Cardiac muscle cell (in vitro differentiated cells and primary cell): ENCODE results near the gene ARRDC3. TPM values are rescaled to one million over a fixed set of nuclear protein-coding genes. Genes with fewer than 3 reads are reported as not detected.
"Not testable (repeated sequence)": the region's sequence is repeated elsewhere in the genome, so short reads cannot be mapped to it uniquely, and the experiment has no call there.

Source experiments
- DNase-seq, 2 donors: peaks; one replicate each; pipeline versions ENCODE4 v3.0.0 to v3.0.0-alpha.2; 2010 to 2017; ENCODE audit warnings: low read depth in 1 of 2, low spot score in 1 of 2
- H3K27ac ChIP-seq: fragments of 200-600 bp; sonication (generic); 2 replicates; pipeline ENCODE4 v1.5.1; 2016
- H3K27me3 ChIP-seq: fragments of 200-600 bp; sonication (generic); 2 replicates; pipeline ENCODE4 v1.6.0; 2016; ENCODE audit warnings: control low read depth
- H3K36me3 ChIP-seq: fragments of 200-600 bp; sonication (generic); 2 replicates; pipeline ENCODE4 v1.5.1; 2016; ENCODE audit warnings: control low read depth
- H3K4me1 ChIP-seq: fragments of 200-600 bp; sonication (generic); 2 replicates; pipeline ENCODE4 v1.8.1; 2017; ENCODE audit warnings: low read depth, mild to moderate bottlenecking, mixed run types
- H3K4me3 ChIP-seq: fragments of 200-600 bp; sonication (generic); 2 replicates; pipeline ENCODE4 v1.5.1; 2016; ENCODE audit warnings: mild to moderate bottlenecking
- H3K9me3 ChIP-seq: fragments of 200-600 bp; sonication (generic); 2 replicates; pipeline ENCODE4 v1.5.1; 2017; ENCODE audit warnings: low read depth, mild to moderate bottlenecking, control low read depth
- CTCF ChIP-seq: IDR thresholded peaks from 2 replicates; pipeline ENCODE4 v1.5.1; 2012; ENCODE audit warnings: low read depth, mild to moderate bottlenecking, low read length
- polyA plus RNA-seq: library from polyadenylated mRNA; unstranded; fragments of >200 nt; fragmentation: Nextera tagmentation; extraction: Ambion mirVana; gene quantifications from 2 replicates; pipeline ENCODE4 v1.2.1, GENCODE V29; 2016
- total RNA-seq: library from RNA; depleted of rRNA; stranded (reverse); fragments of >200 nt; gene quantifications from 2 replicates; pipeline ENCODE4 v1.2.3, GENCODE V29; 2016

Gene ARRDC3
- total and polyA plus RNA-seq, 2 experiments from 2014 or later = 56.8 to 75.8 TPM

GRCh38 chr5:91359962-91360609 is 23.0 kb downstream of the ARRDC3 start:
- no peaks in the 10 kb centered on the region for H3K27me3 ChIP-seq
- no peaks in the 10 kb centered on the region for H3K9me3 ChIP-seq
- peaks cover 5% of the 10 kb centered on the region for H3K4me1 ChIP-seq
- peak in 1 of 2 donors; percentile 40 for DNase-seq
- no peaks in the 10 kb centered on the region for H3K36me3 ChIP-seq
- H3K4me3 ChIP-seq = no peak overlapping the region
- H3K27ac ChIP-seq = no peak overlapping the region
- TF ChIP-seq CTCF = no peak

DNA sequence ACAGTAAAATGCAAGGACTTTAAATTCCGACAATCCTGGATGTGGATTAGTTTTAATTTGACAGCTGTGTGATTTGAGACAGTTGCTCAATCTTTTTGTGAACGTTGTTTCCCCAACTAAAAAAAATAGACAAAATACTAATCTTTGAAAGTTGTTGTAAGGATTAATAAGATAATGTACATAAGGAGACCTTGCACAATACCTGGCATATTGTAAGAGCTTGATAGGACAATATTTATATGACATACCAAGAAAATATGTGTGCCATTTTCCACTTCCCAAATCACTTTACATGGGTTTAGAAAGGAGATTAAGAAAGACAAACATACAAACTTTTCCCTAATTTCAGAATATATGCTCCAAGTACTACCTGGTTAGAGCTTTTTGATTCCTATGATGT is 25.3 kb downstream of the ARRDC3 start:
- no peaks in the 10 kb centered on the region for H3K27me3 ChIP-seq
- peak in 1 of 2 donors; percentile 39 for DNase-seq
- TF ChIP-seq CTCF = no peak
- no peaks in the 10 kb centered on the region for H3K9me3 ChIP-seq
- no peak overlapping the region for H3K4me3 ChIP-seq
- H3K36me3 ChIP-seq = no peaks in the 10 kb centered on the region
- H3K27ac ChIP-seq = no peak overlapping the region
- peaks cover 5% of the 10 kb centered on the region for H3K4me1 ChIP-seq

DNA sequence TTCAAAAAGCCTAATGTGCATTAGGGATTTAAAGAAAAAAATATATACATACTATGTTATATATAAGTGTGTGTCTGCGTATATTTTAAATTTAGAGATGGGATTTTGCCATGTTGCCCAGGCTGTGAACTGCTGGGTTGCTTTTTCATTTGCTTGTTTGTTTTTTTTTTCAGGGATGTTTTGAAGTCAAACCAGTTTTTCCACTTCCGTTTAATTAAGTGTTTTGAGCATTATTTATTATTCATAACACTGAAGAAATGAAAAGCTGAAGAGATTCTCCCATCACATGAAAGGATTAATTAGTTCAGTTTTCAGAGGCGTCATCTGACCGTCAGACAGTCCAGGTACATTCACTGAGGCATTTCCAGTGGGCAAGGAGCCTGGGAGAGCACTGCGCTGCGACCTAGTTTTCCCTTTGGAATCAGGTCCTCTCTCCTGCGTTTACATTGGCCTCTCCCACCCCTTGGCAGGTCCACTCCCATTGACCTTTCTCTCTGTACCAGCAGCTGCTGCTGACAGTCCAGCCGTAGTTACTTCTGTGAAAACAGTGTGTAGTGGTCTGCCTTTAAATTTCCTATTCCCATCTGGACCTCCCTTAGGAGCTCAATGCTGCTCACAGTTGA is 26.0 kb downstream of the ARRDC3 start:
- peak in 1 of 2 donors; percentile 33 for DNase-seq
- TF ChIP-seq CTCF = no peak
- Histone ChIP-seq H3K4me1 (peaks cover 5% of the 10 kb centered on the region), H3K36me3 (no peaks in the 10 kb centered on the region), H3K27me3 (no peaks in the 10 kb centered on the region), H3K27ac (no peak overlapping the region), H3K9me3 (no peaks in the 10 kb centered on the region), H3K4me3 (no peak overlapping the region)

GRCh38 chr5:91354867-91355266 is 28.2 kb downstream of the ARRDC3 start:
- not testable (repeated sequence) for H3K4me3 ChIP-seq, H3K27ac ChIP-seq, H3K36me3 ChIP-seq, H3K27me3 ChIP-seq, DNase-seq, H3K9me3 ChIP-seq, H3K4me1 ChIP-seq

- Histone ChIP-seq H3K9me3 (no peaks in the 10 kb centered on the region), H3K4me3 (no peak overlapping the region), H3K27me3 (no peaks in the 10 kb centered on the region), H3K27ac (peak overlapping the region; percentile 15), H3K36me3 (no peaks in the 10 kb centered on the region), H3K4me1 (peaks cover 5% of the 10 kb centered on the region)
- DNase-seq = peak in 1 of 2 donors; percentile 36
- no peak for TF ChIP-seq CTCF
Measured at GRCh38 chr5:91352831-91353695, 30.1 kb downstream of the ARRDC3 start.

DNA sequence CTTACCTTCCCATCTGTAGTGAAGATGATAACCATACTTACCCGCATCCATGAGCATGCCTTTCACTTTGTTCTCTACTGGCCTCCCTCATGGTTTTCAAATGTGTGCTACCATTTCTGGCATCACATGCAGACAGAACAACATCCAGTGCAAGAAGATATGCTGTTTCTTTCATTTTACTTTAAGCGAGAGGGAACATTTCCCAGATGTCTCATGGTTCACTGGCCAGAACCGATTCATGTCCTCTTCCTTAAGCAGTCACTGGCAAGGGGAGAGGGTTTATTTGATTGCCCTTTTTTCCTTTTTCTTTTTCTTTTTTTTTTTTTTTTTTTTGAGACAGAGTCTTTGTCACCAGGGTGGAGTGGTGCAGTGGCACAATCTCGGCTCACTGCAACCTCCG is 37.7 kb downstream of the ARRDC3 start:
- Histone ChIP-seq H3K36me3 (no peaks in the 10 kb centered on the region), H3K27me3 (no peaks in the 10 kb centered on the region), H3K9me3 (no peaks in the 10 kb centered on the region), H3K4me1 (no peaks in the 10 kb centered on the region), H3K27ac (no peak overlapping the region), H3K4me3 (no peak overlapping the region)
- TF ChIP-seq CTCF = no peak
- no peak for DNase-seq

DNA sequence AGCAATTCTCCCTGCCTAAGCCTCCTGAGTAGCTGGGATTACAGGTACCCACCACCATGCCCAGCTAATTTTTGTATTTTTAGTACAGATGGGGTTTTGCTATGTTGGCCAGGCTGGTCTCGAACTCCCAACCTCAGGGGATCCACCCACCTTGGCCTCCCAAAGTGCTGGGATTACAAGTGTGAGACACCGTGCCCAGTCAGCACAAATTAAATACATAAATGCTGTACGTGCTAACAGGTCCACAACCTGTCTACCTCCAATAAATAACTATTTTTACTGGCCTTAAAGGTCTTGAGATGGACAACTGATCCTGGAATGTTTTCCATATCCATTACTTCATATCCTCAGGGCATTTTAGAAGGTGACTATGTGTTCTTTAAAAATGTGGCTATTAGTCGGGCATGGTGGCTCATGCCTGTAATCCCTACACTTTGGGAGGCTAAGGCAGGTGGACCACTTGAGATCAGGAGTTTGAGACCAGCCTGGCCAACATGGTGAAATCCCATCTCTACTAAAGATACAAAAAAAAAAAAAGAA is 38.4 kb downstream of the ARRDC3 start:
- not testable (repeated sequence) for H3K4me1 ChIP-seq, H3K9me3 ChIP-seq, DNase-seq, H3K27me3 ChIP-seq, H3K4me3 ChIP-seq, H3K36me3 ChIP-seq, H3K27ac ChIP-seq
